Upper lobe of left lung (tissue), 6 donors: ENCODE data around the gene SPEN. TPM values are rescaled to one million over a fixed set of nuclear protein-coding genes. Genes with fewer than 3 reads are reported as not detected.

ENCODE experiments used
- ATAC-seq, 2 donors: fragments of 200-7000 bp; cut with Tn5 transposase; one replicate each; pipeline ENCODE4 v1.9.1; 2022; ENCODE audit warnings: mild to moderate bottlenecking in 2 of 2, moderate library complexity in 2 of 2; ENCODE audit not compliant: low FRiP score in 2 of 2
- DNase-seq, 2 donors: peaks; one replicate each; pipeline ENCODE4 v3.0.0-alpha.2; 2019 to 2020
- H3K27ac ChIP-seq, 4 donors: fragments of 200-600 bp; sonication (generic); one replicate each; pipeline ENCODE4 v1.5.1; 2016 to 2019
- H3K27me3 ChIP-seq, 4 donors: fragments of 200-600 bp; sonication (generic); one replicate each; pipeline ENCODE4 v1.5.1; 2017 to 2019
- H3K36me3 ChIP-seq, 4 donors: fragments of 200-600 bp; sonication (generic); one replicate each; pipeline ENCODE4 v1.5.1; 2016 to 2019
- H3K4me1 ChIP-seq, 4 donors: fragments of 200-600 bp; sonication (generic); one replicate each; pipeline ENCODE4 v1.5.1; 2018 to 2019
- H3K4me3 ChIP-seq, 4 donors: fragments of 200-600 bp; sonication (generic); one replicate each; pipeline ENCODE4 v1.5.1; 2017 to 2019; ENCODE audit warnings: mild to moderate bottlenecking in 2 of 4, moderate library complexity in 1 of 4
- H3K9me3 ChIP-seq, 4 donors: fragments of 200-600 bp; sonication (generic); one replicate each; pipeline ENCODE4 v1.5.1; 2018 to 2019
- CTCF ChIP-seq, 6 experiments: fragments of 450-650 bp in 4 of 6; fragments of 200-600 bp in 2 of 6; sonication (generic) in 2 of 6; IDR thresholded peaks; one replicate each; pipeline ENCODE4 v1.5.1; 2016 to 2019; ENCODE audit warnings: antibody characterized with exemption in 6 of 6
- EP300 ChIP-seq, 4 donors: sonication (generic); formaldehyde crosslinking; IDR thresholded peaks; one replicate each; pipeline ENCODE4 v1.5.1; 2017; ENCODE audit warnings: antibody characterized with exemption in 4 of 4, control low read depth in 2 of 4
- POLR2A ChIP-seq, 4 donors: fragments of 450-650 bp; IDR thresholded peaks; one replicate each; pipeline ENCODE4 v1.5.1; 2016 to 2017; ENCODE audit warnings: antibody characterized with exemption in 4 of 4, mild to moderate bottlenecking in 2 of 4
- POLR2AphosphoS5 ChIP-seq, 2 donors: sonication (generic); formaldehyde crosslinking; IDR thresholded peaks; one replicate each; pipeline ENCODE4 v1.5.1; 2017; ENCODE audit warnings: antibody characterized with exemption in 2 of 2
- WGBS, 2 donors: methylation state at CpG; one replicate each; pipeline ENCODE4 v1.1.5; 2017 to 2018; 5-methylcytosine and 5-hydroxymethylcytosine counted together
- total RNA-seq, 6 donors: library from RNA; depleted of rRNA in 4 of 6; stranded (reverse); fragments of >200 nt in 4 of 6; gene quantifications; one replicate each; pipeline versions ENCODE4 v1.1.0 to v1.2.1, GENCODE V29; 2016 to 2021
- donor health status: DM: no; HTN: no; CAD: no; lungs with moderate emphysema.
- donor health status: DM: no; HTN: yes; CAD: no; lungs with severe emphysema.

The SPEN gene
- total RNA-seq, 6 donors from 2014 or later, result 41.5 to 73.3 (median 51.3) TPM

DNA sequence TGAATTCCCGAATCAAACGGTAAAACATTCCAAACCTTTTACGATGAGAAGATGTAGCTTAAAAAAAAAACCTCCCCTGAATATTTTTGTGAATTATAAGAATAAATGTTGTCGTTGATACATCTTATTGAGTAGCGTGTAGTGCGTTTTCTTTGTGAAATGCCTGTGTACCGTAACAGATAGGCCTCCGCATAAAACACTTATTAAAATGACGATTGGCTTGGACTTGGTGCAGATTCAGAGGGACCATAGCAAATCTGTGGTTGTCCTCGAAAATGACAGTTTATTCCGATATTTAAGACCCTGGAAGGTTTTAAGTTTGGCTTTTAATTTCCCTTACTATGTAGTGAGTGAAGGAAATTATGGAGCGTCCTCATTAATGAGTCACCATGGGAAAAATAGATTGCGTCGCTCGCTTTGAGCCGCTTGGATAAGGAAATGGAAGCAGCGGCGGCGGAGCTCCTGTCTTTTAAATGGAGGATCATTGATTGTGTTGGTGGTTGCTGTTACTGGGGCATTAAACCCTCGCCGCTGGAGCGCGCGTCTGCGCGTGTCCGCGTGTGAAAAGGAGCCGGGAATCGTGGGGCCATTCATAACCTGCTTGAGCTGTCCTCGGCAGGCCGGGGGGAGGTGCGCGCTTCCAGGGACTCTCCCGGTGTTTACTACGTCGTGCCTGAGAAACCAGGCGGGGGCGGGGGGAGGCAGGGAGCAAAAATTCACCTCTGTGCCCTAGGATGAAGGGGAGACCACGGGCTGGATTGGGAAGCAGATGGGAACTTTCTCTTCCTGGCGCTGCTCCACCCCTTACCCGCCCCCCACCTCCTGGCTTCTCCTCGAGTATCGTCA, 1.6 kb downstream of the SPEN start:
- H3K27ac ChIP-seq, result peak overlapping the region; percentile 92 to 99 (median 97)
- peaks cover 0 to 4% (median 0%) of the 10 kb centered on the region in 4 donors for H3K9me3 ChIP-seq
- TF ChIP-seq EP300 (IDR thresholded peaks at IDR 0.05), result no peak
- peak in 2 of 6 experiments; percentile 3 to 9 for TF ChIP-seq CTCF (IDR thresholded peaks at IDR 0.05)
- TF ChIP-seq POLR2AphosphoS5 (IDR thresholded peaks at IDR 0.05), result peak; percentile 55 to 91
- TF ChIP-seq POLR2A (IDR thresholded peaks at IDR 0.05), result peak in 3 of 4 donors; percentile 70 to 83 (median 72)
- DNase-seq, result peak; percentile 91 to 95
- H3K27me3 ChIP-seq, result no peaks in the 10 kb centered on the region
- peak overlapping the region; percentile 69 to 94 (median 86) for H3K4me3 ChIP-seq
- no peaks in the 10 kb centered on the region for H3K36me3 ChIP-seq
- peaks cover 29 to 52% (median 49%) of the 10 kb centered on the region in 4 donors for H3K4me1 ChIP-seq
- peak; percentile 55 to 81 for ATAC-seq
- WGBS, 2 donors, result 0 to 2% methylated on average over 33 to 41 of the region's 44 CpGs

DNA sequence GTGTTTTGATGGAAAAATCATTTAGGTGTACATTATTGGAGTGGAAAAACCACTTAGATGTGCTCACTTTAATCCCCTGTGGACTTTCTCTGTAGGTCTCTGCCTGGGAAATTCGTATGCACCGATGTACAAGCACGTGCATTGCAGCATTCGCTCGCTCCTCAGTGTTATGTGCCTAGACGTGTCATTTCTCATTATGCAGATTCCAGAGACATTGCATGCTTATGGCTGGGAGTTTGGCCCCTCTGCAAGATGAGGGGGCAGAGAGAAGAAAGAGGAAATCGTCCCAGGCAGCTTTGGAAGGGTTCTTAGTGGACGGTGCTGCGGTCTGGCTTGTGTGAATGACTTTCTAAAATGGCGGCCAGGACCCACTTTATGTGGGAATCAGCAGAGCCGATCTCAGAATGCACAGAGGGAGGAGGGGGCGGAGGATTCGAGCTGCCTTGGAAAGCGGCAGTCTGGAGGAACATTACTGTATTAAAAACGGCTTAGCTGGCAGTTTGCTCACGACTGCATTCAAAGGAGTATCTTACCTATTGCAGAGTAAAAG, 2.3 kb downstream of the SPEN start:
- Histone ChIP-seq H3K27ac (peak overlapping the region; percentile 92 to 99 (median 97)), H3K4me1 (peaks cover 29 to 52% (median 47%) of the 10 kb centered on the region in 4 donors), H3K4me3 (peak overlapping the region; percentile 69 to 94 (median 86)), H3K9me3 (peaks cover 0 to 4% (median 0%) of the 10 kb centered on the region in 4 donors), H3K27me3 (no peaks in the 10 kb centered on the region), H3K36me3 (no peaks in the 10 kb centered on the region)
- DNase-seq (peak in 1 of 2 donors; percentile 50), ATAC-seq (no peak)
- WGBS, 2 donors, result 1 to 2% methylated on average over 16 of the region's 16 CpGs
- TF ChIP-seq POLR2A (IDR thresholded peaks at IDR 0.05) (no peak), CTCF (IDR thresholded peaks at IDR 0.05) (no peak), EP300 (IDR thresholded peaks at IDR 0.05) (no peak), POLR2AphosphoS5 (IDR thresholded peaks at IDR 0.05) (no peak)

DNA sequence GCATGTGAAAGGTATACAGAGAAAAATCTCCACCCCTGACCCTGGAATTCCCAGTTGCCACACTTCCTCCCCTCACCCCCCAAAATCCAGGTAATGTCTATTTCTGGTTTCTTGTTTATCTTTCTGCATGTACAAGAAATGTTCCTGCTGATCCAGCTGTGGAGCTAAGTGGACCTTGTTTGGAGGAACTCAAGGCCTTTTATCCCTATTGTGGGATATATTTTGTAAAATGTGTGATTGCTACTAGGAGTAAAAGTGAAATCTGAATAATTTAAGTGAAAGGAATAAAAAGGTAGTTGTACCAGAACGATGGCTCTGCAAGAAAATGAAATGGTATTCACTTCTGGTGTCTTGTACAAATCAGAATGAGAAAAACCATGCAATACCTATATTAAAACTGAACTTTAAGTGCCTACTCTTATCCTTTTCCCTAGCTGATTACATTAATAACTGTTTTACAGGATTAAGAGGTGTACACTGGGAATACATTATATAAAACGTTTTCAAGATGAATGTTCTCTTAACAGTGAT, 3.0 kb downstream of the SPEN start:
- no peak for ATAC-seq
- H3K4me1 ChIP-seq, result peaks cover 23 to 52% (median 46%) of the 10 kb centered on the region in 4 donors
- H3K27ac ChIP-seq, result peak overlapping the region in 3 of 4 donors; percentile 92 to 99 (median 98)
- peak overlapping the region in 1 of 4 donors; percentile 86 for H3K4me3 ChIP-seq
- peaks cover 0 to 4% (median 0%) of the 10 kb centered on the region in 4 donors for H3K9me3 ChIP-seq
- H3K27me3 ChIP-seq, result no peaks in the 10 kb centered on the region
- H3K36me3 ChIP-seq, result no peaks in the 10 kb centered on the region
- no peak for DNase-seq
- TF ChIP-seq CTCF (IDR thresholded peaks at IDR 0.05), result no peak
- no peak for TF ChIP-seq POLR2AphosphoS5 (IDR thresholded peaks at IDR 0.05)
- TF ChIP-seq EP300 (IDR thresholded peaks at IDR 0.05), result no peak
- TF ChIP-seq POLR2A (IDR thresholded peaks at IDR 0.05), result no peak
- WGBS, 2 donors, result 9 to 17% methylated on average over 2 of the region's 2 CpGs

DNA sequence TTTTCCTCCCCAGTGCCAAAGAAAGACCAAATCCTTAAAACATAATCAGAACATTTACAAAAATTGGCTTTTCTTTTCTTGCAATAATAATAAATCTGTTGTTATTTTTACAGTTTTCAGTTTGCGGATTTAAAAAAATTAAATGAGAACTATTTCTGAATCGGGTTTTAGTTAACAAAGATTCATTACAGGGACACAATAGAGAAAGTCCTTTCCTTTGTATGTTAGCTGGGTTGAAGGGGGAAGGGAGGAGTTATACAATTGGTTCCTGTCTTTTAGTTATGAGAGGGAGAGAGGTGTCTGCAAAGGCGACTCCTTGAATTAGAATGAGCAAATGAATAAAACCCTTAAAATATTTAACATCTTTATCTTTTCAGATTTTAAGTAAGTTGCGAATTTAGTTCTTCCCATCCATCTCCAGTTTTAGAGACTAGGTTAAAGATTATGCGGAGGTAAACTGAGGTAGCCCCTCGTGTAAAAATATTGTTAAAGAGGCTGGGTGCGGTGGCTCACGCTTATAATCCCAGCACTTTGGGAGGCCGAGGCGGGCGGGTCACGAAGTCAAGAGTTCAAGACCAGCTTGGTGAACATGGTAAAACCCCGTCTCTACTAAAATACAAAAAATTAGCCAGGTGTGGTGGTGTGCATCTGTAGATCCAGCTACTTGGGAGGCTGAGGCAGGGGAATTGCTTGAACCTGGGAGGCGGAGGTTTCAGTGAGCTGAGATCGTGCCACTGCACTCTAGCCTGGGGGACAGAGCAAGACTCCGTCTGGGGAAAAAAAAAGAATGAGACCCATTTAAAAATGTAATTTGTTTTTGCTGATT, 3.9 kb downstream of the SPEN start:
- Histone ChIP-seq H3K36me3 (no peaks in the 10 kb centered on the region), H3K27me3 (no peaks in the 10 kb centered on the region), H3K4me1 (peaks cover 20 to 47% (median 45%) of the 10 kb centered on the region in 4 donors), H3K27ac (peak overlapping the region in 3 of 4 donors; percentile 92 to 99 (median 98)), H3K9me3 (peaks cover 0 to 4% (median 0%) of the 10 kb centered on the region in 4 donors), H3K4me3 (no peak overlapping the region)
- ATAC-seq (no peak), DNase-seq (no peak)
- TF ChIP-seq POLR2AphosphoS5 (IDR thresholded peaks at IDR 0.05), result no peak
- no peak for TF ChIP-seq CTCF (IDR thresholded peaks at IDR 0.05)
- no peak for TF ChIP-seq EP300 (IDR thresholded peaks at IDR 0.05)
- TF ChIP-seq POLR2A (IDR thresholded peaks at IDR 0.05), result no peak
- 57 to 62% methylated on average over 16 of the region's 16 CpGs for WGBS, 2 donors
